Measurements from ENCODE around the gene ALK.

The ALK gene

DNA sequence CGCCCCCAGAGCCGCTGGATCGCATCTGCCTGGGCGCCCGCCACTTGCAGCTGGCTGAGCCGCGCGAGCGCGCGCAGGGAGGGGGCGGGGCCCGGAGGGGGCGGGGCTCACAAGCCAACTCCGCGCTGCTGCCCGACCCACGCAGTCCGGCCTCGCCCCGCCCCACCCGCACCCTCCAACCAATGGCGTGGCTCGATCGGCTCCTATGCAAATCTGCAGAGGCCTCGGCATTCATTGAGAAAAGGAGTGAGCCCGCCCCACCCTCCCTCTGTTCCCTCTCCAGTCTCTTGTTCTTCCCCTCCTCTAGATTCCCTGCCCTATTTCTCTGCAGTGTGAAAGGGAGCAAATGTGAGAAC, at the start of gene ALK:
TSS of gene ALK (minus strand) at position 27 of the 356 bp plus-strand sequence. CDS start 927 bp downstream, outside the sequence.
- Histone ChIP-seq H3K27me3 (ENCODE audit: control insufficient read depth, insufficient read depth, low read length) (peaks cover 50% of the 10 kb centered on the region), H3K4me1 (ENCODE audit: control insufficient read depth, insufficient read depth, low read length) (peaks cover 2% of the 10 kb centered on the region), H3K9me3 (ENCODE audit: control insufficient read depth, insufficient read depth, low read length) (no peaks in the 10 kb centered on the region), H3K9ac (ENCODE audit: low read depth, low read length) (no peak within 1 kb of the TSS), H3K36me3 (ENCODE audit: control insufficient read depth, insufficient read depth, low read length) (no peaks in the 10 kb centered on the region), H3K4me3 (ENCODE audit: low read depth, low read length) (peak within 1 kb of the TSS; percentile 64)

DNA sequence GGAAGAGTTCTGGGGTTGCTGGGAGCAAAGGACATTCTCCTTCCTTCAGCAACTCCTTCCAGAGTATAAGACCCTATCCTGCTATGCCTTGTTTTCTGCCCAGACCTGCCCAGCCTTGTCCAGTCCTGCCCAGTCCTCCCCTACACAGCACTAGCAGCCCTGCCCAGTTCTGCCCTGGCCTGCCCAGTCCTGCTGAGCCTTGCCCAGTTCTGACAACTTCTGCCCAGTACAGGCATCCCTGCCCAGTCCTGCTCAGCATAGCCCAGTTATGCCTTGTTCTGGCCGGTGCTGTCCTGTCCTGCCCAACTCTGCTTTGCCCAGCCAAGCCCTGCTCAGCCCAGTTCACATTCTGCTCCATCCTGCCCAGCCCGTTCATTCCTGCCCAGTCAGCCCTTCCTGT, 44.9 kb upstream of the ALK start:
- Histone ChIP-seq H3K27me3 (ENCODE audit: control insufficient read depth, insufficient read depth, low read length) (no peaks in the 10 kb centered on the region), H3K4me3 (ENCODE audit: low read depth, low read length) (no peak overlapping the region), H3K9ac (ENCODE audit: low read depth, low read length) (no peak overlapping the region), H3K9me3 (ENCODE audit: control insufficient read depth, insufficient read depth, low read length) (no peaks in the 10 kb centered on the region), H3K36me3 (ENCODE audit: control insufficient read depth, insufficient read depth, low read length) (no peaks in the 10 kb centered on the region), H3K4me1 (ENCODE audit: control insufficient read depth, insufficient read depth, low read length) (peaks cover 8% of the 10 kb centered on the region)

- Histone ChIP-seq H3K36me3 (ENCODE audit: control insufficient read depth, insufficient read depth, low read length) (no peaks in the 10 kb centered on the region), H3K27me3 (ENCODE audit: control insufficient read depth, insufficient read depth, low read length) (no peaks in the 10 kb centered on the region), H3K9me3 (ENCODE audit: control insufficient read depth, insufficient read depth, low read length) (no peaks in the 10 kb centered on the region), H3K4me1 (ENCODE audit: control insufficient read depth, insufficient read depth, low read length) (peaks cover 8% of the 10 kb centered on the region), H3K4me3 (ENCODE audit: low read depth, low read length) (no peak overlapping the region), H3K9ac (ENCODE audit: low read depth, low read length) (no peak overlapping the region)
Measured at GRCh38 chr2:29963972-29964570, 42.7 kb upstream of the ALK start.

DNA sequence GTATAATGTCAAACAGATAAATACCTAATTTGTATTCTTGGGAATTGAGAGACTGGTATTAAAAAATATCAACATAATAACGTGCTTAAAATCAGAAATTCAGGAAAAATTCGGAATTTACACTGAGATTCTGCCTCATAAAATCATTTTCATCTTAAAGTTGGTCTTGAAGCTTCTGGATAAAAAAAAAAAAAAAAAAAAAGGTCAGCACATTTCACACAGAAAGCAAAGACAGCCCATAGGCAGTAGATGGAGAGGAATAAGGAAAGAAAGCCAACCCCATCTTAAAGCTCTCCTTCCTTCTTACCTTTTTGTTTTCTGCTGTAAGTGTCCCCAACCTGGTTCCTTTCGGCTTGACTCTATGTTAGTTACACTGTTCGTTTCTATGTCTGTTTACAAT, 41.5 kb upstream of the ALK start:
- peaks cover 8% of the 10 kb centered on the region for H3K4me1 ChIP-seq (ENCODE audit: control insufficient read depth, insufficient read depth, low read length)
- no peak overlapping the region for H3K9ac ChIP-seq (ENCODE audit: low read depth, low read length)
- H3K27me3 ChIP-seq (ENCODE audit: control insufficient read depth, insufficient read depth, low read length) = no peaks in the 10 kb centered on the region
- H3K4me3 ChIP-seq (ENCODE audit: low read depth, low read length) = no peak overlapping the region
- H3K9me3 ChIP-seq (ENCODE audit: control insufficient read depth, insufficient read depth, low read length) = no peaks in the 10 kb centered on the region
- H3K36me3 ChIP-seq (ENCODE audit: control insufficient read depth, insufficient read depth, low read length) = no peaks in the 10 kb centered on the region

- Histone ChIP-seq H3K36me3 (ENCODE audit: control insufficient read depth, insufficient read depth, low read length) (no peaks in the 10 kb centered on the region), H3K9ac (ENCODE audit: low read depth, low read length) (no peak overlapping the region), H3K27me3 (ENCODE audit: control insufficient read depth, insufficient read depth, low read length) (no peaks in the 10 kb centered on the region), H3K4me3 (ENCODE audit: low read depth, low read length) (no peak overlapping the region), H3K9me3 (ENCODE audit: control insufficient read depth, insufficient read depth, low read length) (no peaks in the 10 kb centered on the region), H3K4me1 (ENCODE audit: control insufficient read depth, insufficient read depth, low read length) (peaks cover 3% of the 10 kb centered on the region)
Measured at GRCh38 chr2:29954316-29954715, 32.9 kb upstream of the ALK start.

- Histone ChIP-seq H3K27me3 (ENCODE audit: control insufficient read depth, insufficient read depth, low read length) (no peaks in the 10 kb centered on the region), H3K4me3 (ENCODE audit: low read depth, low read length) (no peak overlapping the region), H3K9ac (ENCODE audit: low read depth, low read length) (no peak overlapping the region), H3K36me3 (ENCODE audit: control insufficient read depth, insufficient read depth, low read length) (no peaks in the 10 kb centered on the region), H3K4me1 (ENCODE audit: control insufficient read depth, insufficient read depth, low read length) (peaks cover 3% of the 10 kb centered on the region), H3K9me3 (ENCODE audit: control insufficient read depth, insufficient read depth, low read length) (no peaks in the 10 kb centered on the region)
Measured at GRCh38 chr2:29952973-29953372, 31.6 kb upstream of the ALK start.

GRCh38 chr2:29951576-29951975, 30.2 kb upstream of the ALK start:
- no peaks in the 10 kb centered on the region for H3K9me3 ChIP-seq (ENCODE audit: control insufficient read depth, insufficient read depth, low read length)
- H3K36me3 ChIP-seq (ENCODE audit: control insufficient read depth, insufficient read depth, low read length) = no peaks in the 10 kb centered on the region
- H3K4me1 ChIP-seq (ENCODE audit: control insufficient read depth, insufficient read depth, low read length) = peaks cover 3% of the 10 kb centered on the region
- H3K4me3 ChIP-seq (ENCODE audit: low read depth, low read length) = no peak overlapping the region
- H3K9ac ChIP-seq (ENCODE audit: low read depth, low read length) = no peak overlapping the region
- no peaks in the 10 kb centered on the region for H3K27me3 ChIP-seq (ENCODE audit: control insufficient read depth, insufficient read depth, low read length)

- Histone ChIP-seq H3K9ac (ENCODE audit: low read depth, low read length) (no peak overlapping the region), H3K27me3 (ENCODE audit: control insufficient read depth, insufficient read depth, low read length) (no peaks in the 10 kb centered on the region), H3K36me3 (ENCODE audit: control insufficient read depth, insufficient read depth, low read length) (no peaks in the 10 kb centered on the region), H3K9me3 (ENCODE audit: control insufficient read depth, insufficient read depth, low read length) (no peaks in the 10 kb centered on the region), H3K4me1 (ENCODE audit: control insufficient read depth, insufficient read depth, low read length) (peaks cover 3% of the 10 kb centered on the region), H3K4me3 (ENCODE audit: low read depth, low read length) (no peak overlapping the region)
Measured at GRCh38 chr2:29950481-29950880, 29.1 kb upstream of the ALK start.

- H3K9ac ChIP-seq (ENCODE audit: low read depth, low read length) = no peak overlapping the region
- no peaks in the 10 kb centered on the region for H3K9me3 ChIP-seq (ENCODE audit: control insufficient read depth, insufficient read depth, low read length)
- H3K27me3 ChIP-seq (ENCODE audit: control insufficient read depth, insufficient read depth, low read length) = no peaks in the 10 kb centered on the region
- no peak overlapping the region for H3K4me3 ChIP-seq (ENCODE audit: low read depth, low read length)
- H3K4me1 ChIP-seq (ENCODE audit: control insufficient read depth, insufficient read depth, low read length) = peaks cover 3% of the 10 kb centered on the region
- no peaks in the 10 kb centered on the region for H3K36me3 ChIP-seq (ENCODE audit: control insufficient read depth, insufficient read depth, low read length)
Measured at GRCh38 chr2:29949042-29949441, 27.7 kb upstream of the ALK start.

DNA sequence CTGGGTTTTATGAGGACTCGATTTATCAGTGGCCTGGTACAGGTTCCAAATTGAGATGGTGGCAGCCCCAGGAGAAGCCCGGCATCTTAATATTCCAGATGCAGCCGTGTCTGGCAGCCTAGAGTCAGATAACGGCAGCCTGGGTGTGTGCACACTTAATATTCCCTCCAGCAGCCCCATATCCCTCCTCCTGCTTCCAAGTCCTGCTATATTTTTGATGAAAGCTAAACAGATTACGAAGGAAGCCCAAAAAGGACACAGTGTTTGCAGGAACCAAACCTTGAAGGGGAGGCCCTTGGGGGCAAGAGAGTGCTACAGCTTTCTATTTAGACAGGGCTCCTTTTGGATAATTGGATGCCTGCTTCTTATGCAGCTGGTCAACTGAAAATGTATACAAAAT, 25.1 kb upstream of the ALK start:
- no peak overlapping the region for H3K9ac ChIP-seq (ENCODE audit: low read depth, low read length)
- no peaks in the 10 kb centered on the region for H3K9me3 ChIP-seq (ENCODE audit: control insufficient read depth, insufficient read depth, low read length)
- H3K4me1 ChIP-seq (ENCODE audit: control insufficient read depth, insufficient read depth, low read length) = no peaks in the 10 kb centered on the region
- H3K36me3 ChIP-seq (ENCODE audit: control insufficient read depth, insufficient read depth, low read length) = no peaks in the 10 kb centered on the region
- H3K4me3 ChIP-seq (ENCODE audit: low read depth, low read length) = no peak overlapping the region
- H3K27me3 ChIP-seq (ENCODE audit: control insufficient read depth, insufficient read depth, low read length) = no peaks in the 10 kb centered on the region

GRCh38 chr2:29942711-29943110, 21.3 kb upstream of the ALK start:
- Histone ChIP-seq H3K4me3 (ENCODE audit: low read depth, low read length) (no peak overlapping the region), H3K27me3 (ENCODE audit: control insufficient read depth, insufficient read depth, low read length) (no peaks in the 10 kb centered on the region), H3K9ac (ENCODE audit: low read depth, low read length) (no peak overlapping the region)

DNA sequence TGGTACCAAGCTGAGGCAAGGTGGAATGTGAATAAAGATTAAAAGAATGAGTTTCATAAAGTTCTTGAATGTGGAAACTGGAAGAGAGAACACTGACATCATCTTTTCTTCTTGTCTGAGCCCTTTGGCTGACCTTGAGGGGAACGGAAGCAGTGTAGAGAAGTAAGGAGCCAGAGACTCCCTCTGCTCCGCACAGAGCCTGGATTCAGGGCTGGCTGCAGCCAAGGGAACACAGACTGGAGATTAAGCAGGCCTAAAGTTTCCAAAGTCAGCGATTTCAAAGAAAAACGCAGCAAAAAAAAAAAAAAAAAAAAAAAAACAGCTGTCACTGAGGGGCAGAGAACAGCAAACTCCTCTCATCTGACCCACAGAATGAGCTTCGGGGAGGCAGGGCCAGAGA, 19.3 kb upstream of the ALK start:
- Histone ChIP-seq H3K4me1 (ENCODE audit: control insufficient read depth, insufficient read depth, low read length) (no peaks in the 10 kb centered on the region), H3K27me3 (ENCODE audit: control insufficient read depth, insufficient read depth, low read length) (no peaks in the 10 kb centered on the region), H3K9me3 (ENCODE audit: control insufficient read depth, insufficient read depth, low read length) (no peaks in the 10 kb centered on the region), H3K36me3 (ENCODE audit: control insufficient read depth, insufficient read depth, low read length) (no peaks in the 10 kb centered on the region), H3K4me3 (ENCODE audit: low read depth, low read length) (no peak overlapping the region), H3K9ac (ENCODE audit: low read depth, low read length) (no peak overlapping the region)

More at GRCh38 chr2:29942711-29943110, 21.3 kb upstream of the ALK start:
- Histone ChIP-seq H3K4me1 (ENCODE audit: control insufficient read depth, insufficient read depth, low read length) (no peaks in the 10 kb centered on the region), H3K36me3 (ENCODE audit: control insufficient read depth, insufficient read depth, low read length) (no peaks in the 10 kb centered on the region), H3K9me3 (ENCODE audit: control insufficient read depth, insufficient read depth, low read length) (no peaks in the 10 kb centered on the region)

Measured in iPS-15b (cell line).